ENCODE measurements around the gene THG1L.

GRCh38 chr5:157741131-157741530 lies 9.9 kb downstream of the THG1L start:
- TF ChIP-seq YY1 (IDR thresholded peaks at IDR 0.05; ENCODE audit: insufficient read depth, insufficient read length), result no peak
- no peak for TF ChIP-seq ZNF274 (IDR thresholded peaks at IDR 0.05; ENCODE audit: low read depth, low read length)
- TF ChIP-seq SUZ12 (IDR thresholded peaks at IDR 0.05; ENCODE audit: extremely low read depth, insufficient read depth, insufficient read length), result no peak

Data from NT2/D1 (cell line).